ENCODE data around the gene ME3. TPM values are rescaled to one million over a fixed set of nuclear protein-coding genes. Genes with fewer than 3 reads are reported as not detected.
A peak's percentile ranks its signal among the peaks of the same experiment; 100 is the strongest.

The ME3 gene
- polyA plus RNA-seq, 3 donors from 2014 or later: 1.3 to 3.7 TPM; not detected in 1

GRCh38 chr11:86492370-86493010 is 179.9 kb downstream of the ME3 start:
- peaks cover 0 to 3% (median 0%) of the 10 kb centered on the region in 6 donors for H3K9me3 Mint-ChIP-seq
- H3K27me3 Mint-ChIP-seq (ENCODE audit: low read depth in 3 of 3): peaks cover 7 to 9% (median 7%) of the 10 kb centered on the region in 3 donors
- H3K4me3 Mint-ChIP-seq: no peak overlapping the region
- H3K27ac Mint-ChIP-seq: no peak overlapping the region
- H3K36me3 Mint-ChIP-seq: no peaks in the 10 kb centered on the region
- peaks cover 11 to 34% of the 10 kb centered on the region in 2 donors for H3K4me1 Mint-ChIP-seq
- DNase-seq: no peak

- peaks cover 0 to 2% (median 0%) of the 10 kb centered on the region in 3 donors for H3K36me3 Mint-ChIP-seq
- H3K9me3 Mint-ChIP-seq: peaks cover 0 to 3% (median 0%) of the 10 kb centered on the region in 6 donors
- no peak for DNase-seq
- no peak overlapping the region for H3K4me3 Mint-ChIP-seq
- H3K4me1 Mint-ChIP-seq: peaks cover 23 to 45% of the 10 kb centered on the region in 2 donors
- H3K27me3 Mint-ChIP-seq (ENCODE audit: low read depth in 3 of 3): peaks cover 7 to 16% (median 11%) of the 10 kb centered on the region in 3 donors
- no peak overlapping the region for H3K27ac Mint-ChIP-seq
These were observed 181.4 kb downstream of the ME3 start for GRCh38 chr11:86491027-86491426.

GRCh38 chr11:86490582-86490981 is 181.8 kb downstream of the ME3 start:
- Mint-ChIP-seq H3K9me3 (peaks cover 0 to 3% (median 0%) of the 10 kb centered on the region in 6 donors), H3K27ac (no peak overlapping the region), H3K27me3 (ENCODE audit: low read depth in 3 of 3) (peaks cover 7 to 16% (median 11%) of the 10 kb centered on the region in 3 donors), H3K36me3 (peaks cover 0 to 6% (median under 1%) of the 10 kb centered on the region in 3 donors), H3K4me1 (peaks cover 28 to 49% of the 10 kb centered on the region in 2 donors), H3K4me3 (no peak overlapping the region)
- DNase-seq: no peak

- H3K4me3 Mint-ChIP-seq: no peak overlapping the region
- peaks cover 0 to 9% (median 4%) of the 10 kb centered on the region in 3 donors for H3K36me3 Mint-ChIP-seq
- DNase-seq: no peak
- H3K27me3 Mint-ChIP-seq (ENCODE audit: low read depth in 3 of 3): peaks cover 3 to 14% (median 12%) of the 10 kb centered on the region in 3 donors
- peak overlapping the region in 3 of 6 donors; percentile 18 to 76 (median 22) for H3K27ac Mint-ChIP-seq
- H3K4me1 Mint-ChIP-seq: peaks cover 34 to 60% of the 10 kb centered on the region in 2 donors
- peaks cover 0 to 3% (median 0%) of the 10 kb centered on the region in 6 donors for H3K9me3 Mint-ChIP-seq
These were observed 183.0 kb downstream of the ME3 start for GRCh38 chr11:86489442-86489841.

GRCh38 chr11:86488553-86488952 is 183.9 kb downstream of the ME3 start:
- Mint-ChIP-seq H3K27me3 (ENCODE audit: low read depth in 3 of 3) (peaks cover 3 to 13% (median 11%) of the 10 kb centered on the region in 3 donors), H3K4me1 (peaks cover 34 to 69% of the 10 kb centered on the region in 2 donors), H3K4me3 (no peak overlapping the region), H3K36me3 (peaks cover 0 to 13% (median 4%) of the 10 kb centered on the region in 3 donors), H3K9me3 (peaks cover 0 to under 1% (median 0%) of the 10 kb centered on the region in 6 donors), H3K27ac (peak overlapping the region in 3 of 6 donors; percentile 58 to 85 (median 76))
- DNase-seq: no peak

GRCh38 chr11:86487671-86488070 is 184.7 kb downstream of the ME3 start:
- Mint-ChIP-seq H3K27ac (peak overlapping the region; percentile 33 to 96 (median 90)), H3K9me3 (no peaks in the 10 kb centered on the region), H3K27me3 (ENCODE audit: low read depth in 3 of 3) (peaks cover 3 to 13% (median 11%) of the 10 kb centered on the region in 3 donors), H3K4me1 (peaks cover 34 to 75% of the 10 kb centered on the region in 2 donors), H3K36me3 (peaks cover 0 to 19% (median 8%) of the 10 kb centered on the region in 3 donors), H3K4me3 (peak overlapping the region in 3 of 5 donors; percentile 14 to 83 (median 39))
- peak in 2 of 3 donors; percentile 30 to 43 for DNase-seq

GRCh38 chr11:86486261-86487030 is 186.0 kb downstream of the ME3 start:
- Mint-ChIP-seq H3K4me3 (peak overlapping the region; percentile 68 to 88 (median 74)), H3K4me1 (peaks cover 34 to 75% of the 10 kb centered on the region in 2 donors), H3K36me3 (peaks cover 0 to 22% (median 14%) of the 10 kb centered on the region in 3 donors), H3K9me3 (no peaks in the 10 kb centered on the region), H3K27ac (peak overlapping the region; percentile 85 to 96 (median 90)), H3K27me3 (ENCODE audit: low read depth in 3 of 3) (peaks cover 3 to 11% (median 10%) of the 10 kb centered on the region in 3 donors)
- DNase-seq: peak; percentile 88 to 91 (median 90)

GRCh38 chr11:86484795-86485166 is 187.6 kb downstream of the ME3 start:
- Mint-ChIP-seq H3K4me3 (no peak overlapping the region), H3K36me3 (peaks cover 0 to 22% (median 14%) of the 10 kb centered on the region in 3 donors), H3K27me3 (ENCODE audit: low read depth in 3 of 3) (peaks cover 3 to 13% (median 10%) of the 10 kb centered on the region in 3 donors), H3K27ac (peak overlapping the region in 3 of 6 donors; percentile 6 to 95 (median 85)), H3K4me1 (peaks cover 34 to 68% of the 10 kb centered on the region in 2 donors), H3K9me3 (no peaks in the 10 kb centered on the region)
- DNase-seq: no peak

- no peak for DNase-seq
- Mint-ChIP-seq H3K4me1 (peaks cover 34 to 62% of the 10 kb centered on the region in 2 donors), H3K36me3 (peaks cover 0 to 26% (median 18%) of the 10 kb centered on the region in 3 donors), H3K27ac (peak overlapping the region in 3 of 6 donors; percentile 50 to 85 (median 70)), H3K27me3 (ENCODE audit: low read depth in 3 of 3) (peaks cover 3 to 13% (median 8%) of the 10 kb centered on the region in 3 donors), H3K4me3 (no peak overlapping the region), H3K9me3 (no peaks in the 10 kb centered on the region)
These were observed 188.2 kb downstream of the ME3 start for GRCh38 chr11:86483940-86484794.

GRCh38 chr11:86483610-86483939 is 188.8 kb downstream of the ME3 start:
- Mint-ChIP-seq H3K36me3 (peaks cover 0 to 26% (median 18%) of the 10 kb centered on the region in 3 donors), H3K9me3 (no peaks in the 10 kb centered on the region), H3K4me3 (no peak overlapping the region), H3K27ac (peak overlapping the region in 3 of 6 donors; percentile 47 to 70 (median 50)), H3K4me1 (peaks cover 34 to 56% of the 10 kb centered on the region in 2 donors), H3K27me3 (ENCODE audit: low read depth in 3 of 3) (peaks cover 5 to 13% (median 7%) of the 10 kb centered on the region in 3 donors)
- DNase-seq: no peak

GRCh38 chr11:86482692-86483091 is 189.7 kb downstream of the ME3 start:
- Mint-ChIP-seq H3K4me1 (peaks cover 27 to 52% of the 10 kb centered on the region in 2 donors), H3K4me3 (no peak overlapping the region), H3K9me3 (no peaks in the 10 kb centered on the region), H3K27me3 (ENCODE audit: low read depth in 3 of 3) (peaks cover 4 to 14% (median 7%) of the 10 kb centered on the region in 3 donors), H3K27ac (peak overlapping the region in 1 of 6 donors; percentile 73), H3K36me3 (peaks cover 0 to 32% (median 18%) of the 10 kb centered on the region in 3 donors)
- DNase-seq: no peak

- no peak for DNase-seq
- H3K27me3 Mint-ChIP-seq (ENCODE audit: low read depth in 3 of 3): peaks cover 2 to 7% (median 3%) of the 10 kb centered on the region in 3 donors
- H3K4me3 Mint-ChIP-seq: no peak overlapping the region
- H3K4me1 Mint-ChIP-seq: peaks cover 14 to 44% of the 10 kb centered on the region in 2 donors
- H3K9me3 Mint-ChIP-seq: no peaks in the 10 kb centered on the region
- no peak overlapping the region for H3K27ac Mint-ChIP-seq
- peaks cover 0 to 32% (median 18%) of the 10 kb centered on the region in 3 donors for H3K36me3 Mint-ChIP-seq
These were observed 191.0 kb downstream of the ME3 start for GRCh38 chr11:86481399-86481798.

GRCh38 chr11:86478348-86478747 is 194.1 kb downstream of the ME3 start:
- peaks cover 2 to 6% (median 6%) of the 10 kb centered on the region in 3 donors for H3K27me3 Mint-ChIP-seq (ENCODE audit: low read depth in 3 of 3)
- peaks cover 0 to 23% (median 20%) of the 10 kb centered on the region in 3 donors for H3K36me3 Mint-ChIP-seq
- H3K27ac Mint-ChIP-seq: no peak overlapping the region
- H3K4me3 Mint-ChIP-seq: no peak overlapping the region
- no peak for DNase-seq
- peaks cover under 1 to 18% of the 10 kb centered on the region in 2 donors for H3K4me1 Mint-ChIP-seq
- no peaks in the 10 kb centered on the region for H3K9me3 Mint-ChIP-seq
